Stimulated activated CD4-positive, alpha-beta T cell treated with anti-CD3 and anti-CD28 coated beads, Interleukin-1b, Interleukin-23, amount 100 ng/mL, for 4 hours (primary cell): ENCODE measurements around the gene GNRH2.
"Not testable (repeated sequence)": the region's sequence is repeated elsewhere in the genome, so short reads cannot be mapped to it uniquely, and the experiment has no call there.

Experiments
- DNase-seq, 2 donors: peaks; one replicate each; pipeline ENCODE4 v3.0.0-alpha.2; 2020; ENCODE audit warnings: low read depth in 2 of 2

GNRH2 gene, protein sequence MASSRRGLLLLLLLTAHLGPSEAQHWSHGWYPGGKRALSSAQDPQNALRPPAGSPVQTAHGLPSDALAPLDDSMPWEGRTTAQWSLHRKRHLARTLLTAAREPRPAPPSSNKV

DNA sequence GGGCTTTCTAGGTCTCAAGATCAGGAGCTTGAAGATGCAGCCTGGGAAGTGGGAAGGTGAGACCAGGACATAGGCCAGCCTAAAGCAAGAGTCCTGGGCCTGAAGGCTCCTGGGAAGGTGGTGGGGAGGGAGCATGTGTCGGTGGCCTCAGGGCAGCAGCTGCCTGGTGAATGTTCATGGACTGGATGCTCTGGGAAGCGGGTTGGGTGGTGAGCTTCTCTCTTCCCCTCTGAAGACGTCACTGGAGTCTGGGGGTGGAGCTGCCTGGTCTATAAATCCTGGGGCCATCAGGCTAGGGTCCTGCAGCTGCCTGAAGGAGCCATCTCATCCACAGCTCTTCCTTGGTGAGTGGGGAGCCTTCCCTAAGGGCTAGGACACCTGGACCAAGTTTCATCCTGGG lies at the start of gene GNRH2:
Gene GNRH2, plus strand, starts transcription at position 301 of the 400 bp plus-strand sequence. CDS start 793 bp downstream, outside the sequence.
- DNase-seq: no peak

- DNase-seq: no peak
Observed at GRCh38 chr20:2995796-2996195, 47.6 kb upstream of the GNRH2 start.

- DNase-seq: no peak
Observed at GRCh38 chr20:2998728-2999127, 44.7 kb upstream of the GNRH2 start.

DNA sequence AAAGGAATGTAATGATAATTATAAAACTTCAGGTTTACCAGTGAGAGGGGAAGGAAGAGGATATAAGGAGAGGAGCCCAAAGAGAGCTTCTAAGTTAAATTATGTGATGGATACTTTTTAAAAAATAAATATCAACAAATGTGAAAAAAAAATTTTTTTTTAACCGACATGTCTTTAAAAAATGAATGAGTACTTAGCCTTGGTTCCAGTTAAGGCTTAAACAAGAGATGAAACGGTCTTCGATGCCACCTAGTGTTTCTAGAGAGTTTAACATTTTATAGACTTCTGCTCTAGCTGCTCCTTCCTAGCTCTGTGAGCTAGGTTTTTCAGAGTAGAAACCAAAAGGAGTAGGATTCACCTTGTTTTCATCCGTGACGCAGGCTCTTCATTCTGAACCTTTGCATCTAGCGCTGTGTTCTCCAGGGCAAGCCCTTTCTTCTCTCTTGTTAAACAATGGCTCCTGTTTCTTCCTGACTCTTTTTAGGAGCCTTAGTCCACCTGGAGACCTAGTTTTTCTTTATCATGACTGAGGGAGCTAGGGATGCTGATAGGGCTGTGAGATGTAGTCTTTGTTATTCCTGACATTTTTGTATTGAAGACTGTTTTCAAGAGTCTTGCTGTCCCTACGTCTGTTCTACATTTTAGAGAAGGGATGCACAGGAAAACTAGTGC lies 42.4 kb upstream of the GNRH2 start:
- DNase-seq: peak in 1 of 2 donors; percentile 17

DNA sequence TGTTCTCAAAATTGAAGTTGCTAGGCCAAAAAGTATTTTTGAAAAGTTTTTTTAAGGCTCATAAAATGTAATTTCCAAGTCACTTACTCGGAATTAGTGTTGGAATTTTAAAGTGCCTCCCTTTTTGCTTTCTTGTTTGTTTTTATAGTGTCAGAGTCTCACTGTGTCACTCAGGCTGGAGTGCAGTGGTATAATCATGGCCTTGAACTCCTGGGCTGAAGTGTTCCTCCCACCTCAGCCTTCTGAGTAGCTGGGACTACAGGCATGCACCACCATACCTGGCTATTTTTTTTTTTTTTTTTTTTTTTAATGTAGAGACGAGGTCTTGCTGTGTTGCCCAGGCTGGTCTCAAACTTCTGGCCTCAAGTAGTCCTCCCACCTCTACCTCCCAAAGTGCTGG lies 40.0 kb upstream of the GNRH2 start:
- no peak for DNase-seq

GRCh38 chr20:3010985-3011723 lies 32.3 kb upstream of the GNRH2 start:
- peak in 1 of 2 donors; percentile 6 for DNase-seq

DNA sequence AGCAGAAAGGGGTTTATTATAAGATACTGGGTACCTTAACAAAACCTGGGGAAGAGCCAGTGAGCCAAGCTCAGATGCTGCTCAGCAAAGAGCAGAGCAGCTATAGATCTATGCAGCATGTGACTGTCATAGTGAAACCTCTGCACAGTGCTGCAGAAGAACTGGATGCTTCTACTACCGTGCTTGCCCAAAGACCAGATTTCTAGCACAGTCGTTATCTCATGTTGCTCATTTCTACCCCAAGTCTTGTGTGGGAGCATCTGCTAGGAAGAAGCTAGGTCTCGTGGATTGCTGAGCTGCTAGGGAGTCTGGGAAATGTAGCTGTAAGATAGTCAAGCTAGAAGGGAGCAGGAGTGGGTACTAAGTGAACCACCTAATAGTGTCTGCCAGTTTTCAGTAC lies 31.7 kb upstream of the GNRH2 start:
- no peak for DNase-seq

DNA sequence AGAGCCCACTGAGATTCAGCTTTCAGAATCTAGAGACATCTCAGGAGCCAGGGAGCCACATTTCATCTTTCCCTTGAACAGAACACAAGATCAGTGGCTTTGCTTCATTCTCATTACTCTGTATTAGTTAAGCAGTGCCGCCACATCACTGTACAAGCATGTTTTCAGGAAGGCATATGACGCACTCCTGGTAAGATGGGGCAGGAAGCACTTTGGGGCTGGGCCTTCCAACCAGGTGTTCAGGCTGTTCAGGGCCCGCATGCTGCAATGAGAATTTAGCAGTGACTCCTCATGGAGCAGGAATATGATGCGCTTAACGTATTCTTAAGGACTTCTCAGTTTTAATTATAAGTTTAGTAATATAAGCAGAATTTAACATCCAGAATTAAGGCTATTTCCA lies 29.7 kb upstream of the GNRH2 start:
- no peak for DNase-seq

- DNase-seq: no peak
Observed at GRCh38 chr20:3014179-3014578, 29.2 kb upstream of the GNRH2 start.

DNA sequence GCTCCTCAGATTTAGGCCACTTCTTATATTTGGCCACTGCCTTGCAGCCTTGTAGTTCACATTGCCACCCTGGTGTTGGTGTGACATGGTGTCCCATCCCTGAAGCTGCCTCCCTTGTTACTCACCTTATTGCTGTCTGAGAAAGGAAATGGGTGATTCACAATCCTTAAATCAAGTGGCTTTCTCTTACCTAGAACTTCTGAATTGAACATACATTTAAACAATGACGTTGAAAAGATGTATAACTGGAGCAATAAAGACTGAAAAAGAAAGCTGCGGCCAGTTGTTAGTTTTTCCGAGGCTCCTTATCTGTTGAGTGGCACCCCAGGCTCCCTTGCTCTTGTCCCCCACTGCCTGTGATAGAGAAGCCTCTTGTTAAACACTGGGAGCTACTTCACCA lies 28.8 kb upstream of the GNRH2 start:
- no peak for DNase-seq

DNA sequence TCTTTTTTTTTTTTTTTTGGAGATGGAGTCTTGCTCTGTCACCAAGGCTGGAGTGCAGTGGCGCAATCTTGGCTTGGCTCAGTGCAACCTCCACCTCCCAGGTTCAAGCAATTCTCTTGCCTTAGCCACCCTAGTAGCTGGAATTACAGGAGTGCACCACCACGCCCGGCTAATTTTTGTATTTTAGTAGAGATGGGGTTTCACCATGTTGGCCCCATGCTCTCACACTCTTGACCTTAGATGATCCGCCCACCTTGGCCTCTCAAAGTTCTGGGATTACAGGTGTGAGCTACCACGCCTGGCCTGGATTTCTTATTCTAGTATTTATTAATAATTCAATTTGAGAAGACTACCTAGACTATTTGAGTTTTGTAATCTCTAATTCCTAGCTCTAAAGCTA lies 28.1 kb upstream of the GNRH2 start:
- not testable (repeated sequence) for DNase-seq

DNA sequence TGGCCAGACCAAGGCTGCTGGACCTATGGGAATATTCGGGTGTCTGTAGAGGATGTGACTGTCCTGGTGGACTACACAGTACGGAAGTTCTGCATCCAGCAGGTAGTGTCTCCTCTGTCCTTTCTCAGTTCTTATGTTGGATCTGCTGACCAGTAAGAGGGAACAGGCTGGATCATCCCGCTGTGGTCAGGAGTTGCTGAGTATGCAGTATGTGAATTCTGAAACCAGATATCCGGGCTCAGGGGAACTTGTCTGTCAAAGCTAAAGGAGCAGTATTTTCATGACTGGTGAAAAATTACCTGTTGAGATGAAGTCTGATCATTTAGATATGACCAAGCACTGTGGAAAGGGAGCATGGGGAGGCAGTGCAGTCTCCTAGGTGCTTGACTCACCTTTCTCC lies 22.1 kb upstream of the GNRH2 start:
- no peak for DNase-seq

DNA sequence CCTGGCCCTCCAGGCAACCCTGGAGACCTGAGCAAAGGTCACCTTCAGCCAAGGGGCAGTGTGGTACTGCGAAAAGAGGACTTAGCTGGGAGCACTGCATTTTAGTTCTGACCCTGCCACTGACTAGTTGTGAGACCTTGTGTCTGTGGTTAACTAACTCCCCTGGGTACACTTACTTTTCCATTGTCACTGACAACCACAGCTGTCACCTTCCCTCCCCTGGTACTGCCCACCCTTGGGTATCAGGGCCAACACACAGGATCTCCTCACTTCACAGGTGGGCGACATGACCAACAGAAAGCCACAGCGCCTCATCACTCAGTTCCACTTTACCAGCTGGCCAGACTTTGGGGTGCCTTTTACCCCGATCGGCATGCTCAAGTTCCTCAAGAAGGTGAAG lies 21.6 kb upstream of the GNRH2 start:
- DNase-seq: no peak

- DNase-seq: not testable (repeated sequence)
Observed at GRCh38 chr20:3022559-3023490, 20.6 kb upstream of the GNRH2 start.

DNA sequence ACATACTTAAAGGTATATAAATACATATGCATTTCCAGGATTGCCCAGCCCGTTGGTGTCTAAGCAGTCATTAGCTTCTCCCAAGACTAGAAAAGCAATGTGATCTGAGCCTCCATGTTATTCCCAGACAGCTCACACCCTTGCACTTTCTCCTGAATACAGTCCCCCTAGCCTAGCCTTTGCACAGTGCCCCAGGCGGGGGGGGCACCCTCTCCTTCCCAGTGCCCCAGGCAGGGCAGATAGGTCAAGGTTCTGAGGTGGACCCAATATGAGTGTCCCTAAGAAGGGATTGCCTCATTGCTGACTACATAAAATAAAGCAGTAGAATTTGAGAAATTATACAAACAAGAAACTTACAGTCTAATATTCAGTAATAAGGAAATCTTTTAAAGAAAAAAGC lies 15.4 kb upstream of the GNRH2 start:
- no peak for DNase-seq

DNA sequence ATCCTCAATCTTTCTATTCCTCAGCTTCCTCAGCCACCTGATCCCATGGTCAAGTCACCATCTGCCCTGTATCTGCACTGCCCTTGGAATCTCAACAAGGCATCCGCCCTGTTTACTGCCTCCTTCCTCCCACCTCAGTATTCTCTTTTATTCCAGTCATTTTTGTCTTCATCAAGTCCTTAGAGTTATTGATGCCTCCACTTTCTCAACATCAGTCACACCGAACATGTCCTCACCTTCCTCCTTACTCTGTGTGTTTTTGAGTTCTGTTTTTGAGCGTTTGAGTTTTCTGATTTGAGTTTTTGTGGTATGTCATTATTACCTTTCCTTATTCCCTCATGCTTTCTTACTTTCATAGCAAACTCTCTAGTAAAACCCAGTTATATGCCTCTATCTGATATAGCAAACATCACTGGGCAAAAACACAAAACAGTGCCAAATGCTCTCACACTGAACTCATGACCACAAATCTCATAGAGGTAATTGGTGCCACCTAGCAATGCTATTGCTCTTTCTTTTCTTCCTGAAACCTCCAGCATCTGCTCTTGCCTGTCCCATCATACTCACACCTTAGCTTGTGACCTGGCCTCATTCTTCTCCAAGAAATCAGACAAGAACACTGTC lies 11.8 kb upstream of the GNRH2 start:
- DNase-seq: no peak

DNA sequence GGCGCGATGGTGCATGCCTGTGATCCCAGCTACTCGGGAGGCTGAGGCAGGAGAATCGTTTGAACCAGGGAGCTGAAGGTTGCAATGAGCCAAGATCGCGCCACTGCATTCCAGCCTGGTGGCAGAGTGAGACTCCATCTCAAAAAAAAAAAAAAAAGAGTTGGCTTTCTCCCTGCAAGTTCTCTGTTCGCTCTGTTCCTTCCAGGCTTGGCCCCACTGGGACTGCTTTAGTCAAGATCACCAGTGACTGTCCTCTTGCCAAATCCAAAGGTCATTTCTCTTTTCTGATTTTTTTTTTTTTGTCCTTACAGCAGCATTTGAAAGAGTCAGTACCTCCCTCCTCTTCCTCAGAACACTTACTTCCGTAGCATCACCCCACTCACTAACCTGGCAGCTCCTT lies 10.8 kb upstream of the GNRH2 start:
- no peak for DNase-seq

DNA sequence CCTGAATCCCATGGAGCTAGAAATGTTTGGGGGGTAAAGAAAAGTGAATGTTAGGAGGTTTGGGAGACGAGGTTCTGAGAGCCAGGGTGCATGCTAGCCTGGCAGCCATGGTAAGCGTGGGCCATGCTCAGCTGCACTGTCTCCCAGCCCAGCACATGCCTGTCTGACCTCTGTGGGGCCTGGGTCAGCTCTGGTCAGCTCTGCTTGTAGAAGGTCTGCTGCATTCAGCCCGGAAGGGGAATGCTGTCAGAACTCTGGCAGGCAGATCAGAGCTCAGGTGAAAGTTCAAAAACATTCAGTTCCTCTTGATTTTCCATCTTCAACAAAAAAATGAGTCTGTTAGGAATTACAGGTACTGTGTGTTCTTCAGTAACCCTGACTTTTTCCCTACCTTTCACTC lies 5.8 kb upstream of the GNRH2 start:
- DNase-seq: no peak

GRCh38 chr20:3038454-3038853 lies 5.0 kb upstream of the GNRH2 start:
- DNase-seq: no peak

DNA sequence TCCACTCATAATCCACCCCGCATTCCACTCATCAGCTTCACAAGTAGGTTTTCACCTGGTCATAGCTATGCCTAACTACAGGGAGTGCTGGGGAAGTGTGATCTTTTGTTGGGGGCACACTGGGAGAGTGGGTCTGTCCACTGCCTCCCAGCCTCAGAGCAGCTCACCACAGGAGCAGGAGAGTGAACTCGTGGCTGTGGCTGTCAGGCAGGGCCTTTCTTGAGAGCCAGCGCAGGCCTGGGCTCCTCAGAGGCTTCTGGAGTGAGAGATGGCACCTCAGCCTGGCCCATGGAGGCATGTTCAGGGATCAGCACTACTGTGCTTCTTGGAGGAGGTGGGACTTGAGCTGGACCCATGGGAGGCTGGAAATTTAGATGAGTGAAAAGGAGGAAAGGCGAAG lies 4.0 kb upstream of the GNRH2 start:
- DNase-seq: no peak

- DNase-seq: no peak
Observed at GRCh38 chr20:3040086-3040485, 3.3 kb upstream of the GNRH2 start.
